Measurements from ENCODE around the gene SQSTM1.
A peak's percentile ranks its signal among the peaks of the same experiment; 100 is the strongest.

SQSTM1 gene

GRCh38 chr5:179795049-179795862, 25.4 kb upstream of the SQSTM1 start:
- Histone ChIP-seq H3K9me3 (ENCODE audit: control insufficient read depth, low read length) (no peaks in the 10 kb centered on the region), H3K36me3 (ENCODE audit: control insufficient read depth, insufficient read depth, low read length, severe bottlenecking) (peaks cover 33% of the 10 kb centered on the region), H3K4me1 (ENCODE audit: control insufficient read depth, insufficient read depth, low read length) (peaks cover 14% of the 10 kb centered on the region), H3K4me3 (ENCODE audit: low read length) (peak overlapping the region; percentile 68), H3K9ac (ENCODE audit: low read length) (peak overlapping the region; percentile 46), H3K27me3 (replicated peaks; ENCODE audit: control insufficient read depth, insufficient read depth, low read length) (no peaks in the 10 kb centered on the region)
- DNase-seq (ENCODE audit: low read depth) = peak; percentile 25

- Histone ChIP-seq H3K36me3 (ENCODE audit: control insufficient read depth, insufficient read depth, low read length, severe bottlenecking) (peaks cover 34% of the 10 kb centered on the region), H3K9me3 (ENCODE audit: control insufficient read depth, low read length) (no peaks in the 10 kb centered on the region), H3K4me3 (ENCODE audit: low read length) (peak overlapping the region; percentile 79), H3K4me1 (ENCODE audit: control insufficient read depth, insufficient read depth, low read length) (peaks cover 14% of the 10 kb centered on the region), H3K27me3 (replicated peaks; ENCODE audit: control insufficient read depth, insufficient read depth, low read length) (no peaks in the 10 kb centered on the region), H3K9ac (ENCODE audit: low read length) (peak overlapping the region; percentile 85)
- peak; percentile 93 for DNase-seq (ENCODE audit: low read depth)
These were observed 24.6 kb upstream of the SQSTM1 start for GRCh38 chr5:179795863-179796833.

DNA sequence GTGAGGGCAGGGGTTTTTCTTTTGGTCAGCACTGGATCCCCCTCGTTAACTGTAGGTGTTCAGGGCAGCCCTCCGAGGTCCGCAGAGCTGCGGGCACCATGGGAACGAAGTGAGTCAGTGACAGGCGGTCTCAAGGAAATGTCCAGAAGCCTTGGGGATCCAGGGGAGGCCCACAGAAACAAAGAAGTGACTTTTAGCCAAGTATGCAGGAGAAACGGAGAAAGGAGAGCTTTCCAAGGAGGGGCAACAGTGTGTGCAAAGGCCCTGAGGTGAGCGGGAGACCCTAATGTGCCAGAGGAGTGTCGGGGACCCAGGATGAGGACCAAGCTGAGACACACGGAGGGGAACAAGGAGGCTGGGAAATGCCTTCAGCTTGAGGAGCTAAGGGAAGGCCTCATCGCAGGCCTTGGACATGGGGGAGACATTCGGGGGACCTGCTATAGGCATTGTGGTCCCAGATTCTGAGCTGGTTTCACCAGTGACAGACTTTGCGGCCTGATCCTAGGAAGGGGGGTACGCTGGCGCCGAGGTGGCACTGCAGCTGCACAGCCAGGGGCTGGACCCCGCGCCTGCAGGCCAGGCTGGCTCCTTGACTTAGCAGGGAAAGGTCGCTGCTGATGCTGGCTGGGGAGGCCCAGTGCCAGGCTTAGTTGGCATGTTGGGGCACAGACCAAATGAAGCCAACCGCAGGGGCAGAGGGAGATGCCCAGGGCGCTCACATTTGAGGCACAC, 23.7 kb upstream of the SQSTM1 start:
- H3K9me3 ChIP-seq (ENCODE audit: control insufficient read depth, low read length) = no peaks in the 10 kb centered on the region
- peak overlapping the region; percentile 79 for H3K4me3 ChIP-seq (ENCODE audit: low read length)
- peaks cover 37% of the 10 kb centered on the region for H3K36me3 ChIP-seq (ENCODE audit: control insufficient read depth, insufficient read depth, low read length, severe bottlenecking)
- H3K9ac ChIP-seq (ENCODE audit: low read length) = peak overlapping the region; percentile 85
- no peak for DNase-seq (ENCODE audit: low read depth)
- peaks cover 14% of the 10 kb centered on the region for H3K4me1 ChIP-seq (ENCODE audit: control insufficient read depth, insufficient read depth, low read length)
- no peaks in the 10 kb centered on the region for H3K27me3 ChIP-seq (replicated peaks; ENCODE audit: control insufficient read depth, insufficient read depth, low read length)

GRCh38 chr5:179797741-179798140, 23.0 kb upstream of the SQSTM1 start:
- no peaks in the 10 kb centered on the region for H3K27me3 ChIP-seq (replicated peaks; ENCODE audit: control insufficient read depth, insufficient read depth, low read length)
- H3K4me1 ChIP-seq (ENCODE audit: control insufficient read depth, insufficient read depth, low read length) = peaks cover 14% of the 10 kb centered on the region
- H3K9ac ChIP-seq (ENCODE audit: low read length) = no peak overlapping the region
- H3K4me3 ChIP-seq (ENCODE audit: low read length) = no peak overlapping the region
- H3K9me3 ChIP-seq (ENCODE audit: control insufficient read depth, low read length) = no peaks in the 10 kb centered on the region
- H3K36me3 ChIP-seq (ENCODE audit: control insufficient read depth, insufficient read depth, low read length, severe bottlenecking) = peaks cover 37% of the 10 kb centered on the region
- DNase-seq (ENCODE audit: low read depth) = no peak

DNA sequence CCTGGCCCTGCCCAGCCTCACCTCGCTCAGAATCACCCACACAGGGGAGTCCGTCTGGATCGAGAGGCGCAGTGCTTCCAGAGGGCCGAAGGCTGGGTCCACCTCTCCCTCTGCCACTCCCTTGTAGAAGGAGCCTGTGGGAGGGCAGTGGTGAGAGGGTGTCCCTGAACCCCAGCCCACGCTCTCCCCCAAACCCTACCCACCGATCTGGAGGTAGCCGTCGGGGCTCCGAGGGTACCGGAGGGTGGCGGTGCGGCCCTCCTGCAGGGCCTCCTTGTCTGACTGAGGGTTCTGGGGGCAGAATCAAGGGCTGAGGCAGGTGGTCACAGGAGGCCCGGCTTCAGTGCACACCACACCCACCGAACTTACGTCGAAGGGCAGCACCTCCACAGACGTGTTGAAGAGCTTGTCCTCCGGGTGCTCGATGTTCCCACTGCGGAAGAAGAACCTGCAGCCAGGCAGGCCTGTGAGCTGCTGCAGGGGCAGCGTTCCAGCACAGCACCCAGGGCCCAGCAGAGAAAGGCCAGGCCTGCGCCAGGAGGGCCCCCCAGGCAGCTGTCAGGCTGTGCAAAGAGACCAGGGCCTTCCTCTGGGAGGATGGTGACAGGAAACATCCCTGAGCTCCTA, 22.4 kb upstream of the SQSTM1 start:
- no peak for DNase-seq (ENCODE audit: low read depth)
- no peaks in the 10 kb centered on the region for H3K9me3 ChIP-seq (ENCODE audit: control insufficient read depth, low read length)
- no peak overlapping the region for H3K9ac ChIP-seq (ENCODE audit: low read length)
- H3K4me3 ChIP-seq (ENCODE audit: low read length) = no peak overlapping the region
- peaks cover 37% of the 10 kb centered on the region for H3K36me3 ChIP-seq (ENCODE audit: control insufficient read depth, insufficient read depth, low read length, severe bottlenecking)
- H3K4me1 ChIP-seq (ENCODE audit: control insufficient read depth, insufficient read depth, low read length) = peaks cover 14% of the 10 kb centered on the region
- H3K27me3 ChIP-seq (replicated peaks; ENCODE audit: control insufficient read depth, insufficient read depth, low read length) = no peaks in the 10 kb centered on the region

GRCh38 chr5:179798771-179799643, 21.7 kb upstream of the SQSTM1 start:
- DNase-seq (ENCODE audit: low read depth) = no peak

GRCh38 chr5:179799644-179799973, 21.1 kb upstream of the SQSTM1 start:
- H3K4me1 ChIP-seq (ENCODE audit: control insufficient read depth, insufficient read depth, low read length) = peaks cover 15% of the 10 kb centered on the region

More at GRCh38 chr5:179798771-179799643, 21.7 kb upstream of the SQSTM1 start:
- peaks cover 12% of the 10 kb centered on the region for H3K4me1 ChIP-seq (ENCODE audit: control insufficient read depth, insufficient read depth, low read length)
- no peak overlapping the region for H3K4me3 ChIP-seq (ENCODE audit: low read length)
- H3K9me3 ChIP-seq (ENCODE audit: control insufficient read depth, low read length) = no peaks in the 10 kb centered on the region
- peaks cover 37% of the 10 kb centered on the region for H3K36me3 ChIP-seq (ENCODE audit: control insufficient read depth, insufficient read depth, low read length, severe bottlenecking)
- H3K27me3 ChIP-seq (replicated peaks; ENCODE audit: control insufficient read depth, insufficient read depth, low read length) = no peaks in the 10 kb centered on the region
- no peak overlapping the region for H3K9ac ChIP-seq (ENCODE audit: low read length)

DNA sequence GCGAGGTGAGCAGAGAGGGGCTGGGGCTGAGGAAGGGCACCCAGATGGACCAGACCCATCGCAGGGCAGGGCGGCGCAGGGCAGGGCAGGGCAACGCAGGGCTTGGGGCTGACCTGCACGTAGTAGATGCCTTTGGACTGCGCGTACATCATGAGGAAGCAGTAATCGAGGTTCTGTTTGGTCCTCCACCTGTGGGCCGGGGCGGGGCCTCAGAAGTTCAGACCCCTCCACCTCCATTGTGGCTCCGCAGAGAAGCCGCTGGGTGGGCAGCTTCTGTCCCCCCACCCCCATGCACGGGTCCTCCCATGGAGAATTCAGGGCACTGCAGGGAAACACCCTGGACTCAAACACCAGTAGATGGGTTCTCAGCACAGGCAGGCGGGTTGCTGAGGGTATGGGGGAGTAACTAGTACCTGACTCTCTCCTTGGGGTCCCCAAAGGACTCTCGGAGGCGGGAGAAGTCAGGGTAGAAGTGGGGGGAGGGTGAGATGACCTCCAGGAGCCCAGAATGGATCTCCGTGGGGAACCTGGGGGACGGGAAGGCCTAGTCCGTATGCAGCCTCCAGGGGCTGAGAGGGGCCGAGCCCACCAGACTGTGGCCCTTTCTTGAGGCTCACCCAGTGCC, 20.5 kb upstream of the SQSTM1 start:
- H3K9me3 ChIP-seq (ENCODE audit: control insufficient read depth, low read length) = no peaks in the 10 kb centered on the region
- no peaks in the 10 kb centered on the region for H3K27me3 ChIP-seq (replicated peaks; ENCODE audit: control insufficient read depth, insufficient read depth, low read length)
- peaks cover 37% of the 10 kb centered on the region for H3K36me3 ChIP-seq (ENCODE audit: control insufficient read depth, insufficient read depth, low read length, severe bottlenecking)
- peaks cover 20% of the 10 kb centered on the region for H3K4me1 ChIP-seq (ENCODE audit: control insufficient read depth, insufficient read depth, low read length)
- no peak overlapping the region for H3K9ac ChIP-seq (ENCODE audit: low read length)
- no peak overlapping the region for H3K4me3 ChIP-seq (ENCODE audit: low read length)
- no peak for DNase-seq (ENCODE audit: low read depth)

More at GRCh38 chr5:179799644-179799973, 21.1 kb upstream of the SQSTM1 start:
- peaks cover 37% of the 10 kb centered on the region for H3K36me3 ChIP-seq (ENCODE audit: control insufficient read depth, insufficient read depth, low read length, severe bottlenecking)
- H3K4me3 ChIP-seq (ENCODE audit: low read length) = no peak overlapping the region
- H3K27me3 ChIP-seq (replicated peaks; ENCODE audit: control insufficient read depth, insufficient read depth, low read length) = no peaks in the 10 kb centered on the region
- H3K9me3 ChIP-seq (ENCODE audit: control insufficient read depth, low read length) = no peaks in the 10 kb centered on the region
- no peak overlapping the region for H3K9ac ChIP-seq (ENCODE audit: low read length)
- DNase-seq (ENCODE audit: low read depth) = no peak

- H3K9ac ChIP-seq (ENCODE audit: low read length) = no peak overlapping the region
- no peaks in the 10 kb centered on the region for H3K27me3 ChIP-seq (replicated peaks; ENCODE audit: control insufficient read depth, insufficient read depth, low read length)
- H3K9me3 ChIP-seq (ENCODE audit: control insufficient read depth, low read length) = no peaks in the 10 kb centered on the region
- no peak overlapping the region for H3K4me3 ChIP-seq (ENCODE audit: low read length)
- peaks cover 37% of the 10 kb centered on the region for H3K36me3 ChIP-seq (ENCODE audit: control insufficient read depth, insufficient read depth, low read length, severe bottlenecking)
- DNase-seq (ENCODE audit: low read depth) = no peak
- H3K4me1 ChIP-seq (ENCODE audit: control insufficient read depth, insufficient read depth, low read length) = peaks cover 23% of the 10 kb centered on the region
These were observed 20.0 kb upstream of the SQSTM1 start for GRCh38 chr5:179800696-179801201.

All from adipocyte (in vitro differentiated cells).